ENCODE measurements around the gene HCN2. TPM values are rescaled to one million over a fixed set of nuclear protein-coding genes. Genes with fewer than 3 reads are reported as not detected.

HCN2 gene
- total and polyA plus RNA-seq, 9 of the 15 experiments (the other 6 are each of a cell fraction or from before 2014, with no cell fraction given) = 0.29 to 4.2 (median 0.82) TPM; not detected in 2

DNA sequence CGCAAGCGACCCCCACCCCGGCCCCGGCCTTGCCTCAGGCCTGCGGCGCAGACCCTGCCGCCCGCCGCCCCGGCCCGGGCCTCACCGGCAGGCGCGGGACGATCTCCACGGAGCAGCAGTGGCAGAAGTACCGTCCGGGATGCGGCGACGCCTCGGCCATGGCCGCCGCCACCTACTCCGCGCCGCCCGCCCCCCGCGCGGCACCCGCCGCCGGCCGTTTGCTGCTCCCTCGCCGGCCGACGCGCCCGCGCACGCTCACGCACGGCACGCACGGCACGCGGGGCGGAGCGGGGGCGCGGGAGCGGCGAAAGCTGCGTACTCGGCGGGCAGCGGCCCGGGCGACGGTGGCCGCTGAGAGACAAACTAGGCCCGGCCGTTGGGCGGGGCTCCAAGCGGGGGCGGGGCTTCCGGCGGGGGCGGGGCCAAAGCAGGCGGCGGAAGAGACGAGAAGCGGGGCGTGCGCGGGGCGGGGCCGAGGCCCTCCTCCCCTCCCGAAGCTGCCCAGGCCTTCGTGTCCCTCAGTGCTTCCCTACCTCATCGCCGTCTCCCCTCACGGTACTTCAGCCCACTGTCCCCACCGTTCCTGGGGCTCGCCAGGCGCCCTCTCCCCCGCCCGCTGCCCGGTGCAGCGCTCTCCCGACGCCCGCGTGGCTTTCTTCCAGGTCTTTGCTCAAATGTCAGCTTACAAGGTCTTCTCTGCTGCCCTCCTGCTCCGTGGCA is 73.4 kb downstream of the HCN2 start, which contains the start of gene RNF126 (continued):
- TF ChIP-seq, protein P1, sequence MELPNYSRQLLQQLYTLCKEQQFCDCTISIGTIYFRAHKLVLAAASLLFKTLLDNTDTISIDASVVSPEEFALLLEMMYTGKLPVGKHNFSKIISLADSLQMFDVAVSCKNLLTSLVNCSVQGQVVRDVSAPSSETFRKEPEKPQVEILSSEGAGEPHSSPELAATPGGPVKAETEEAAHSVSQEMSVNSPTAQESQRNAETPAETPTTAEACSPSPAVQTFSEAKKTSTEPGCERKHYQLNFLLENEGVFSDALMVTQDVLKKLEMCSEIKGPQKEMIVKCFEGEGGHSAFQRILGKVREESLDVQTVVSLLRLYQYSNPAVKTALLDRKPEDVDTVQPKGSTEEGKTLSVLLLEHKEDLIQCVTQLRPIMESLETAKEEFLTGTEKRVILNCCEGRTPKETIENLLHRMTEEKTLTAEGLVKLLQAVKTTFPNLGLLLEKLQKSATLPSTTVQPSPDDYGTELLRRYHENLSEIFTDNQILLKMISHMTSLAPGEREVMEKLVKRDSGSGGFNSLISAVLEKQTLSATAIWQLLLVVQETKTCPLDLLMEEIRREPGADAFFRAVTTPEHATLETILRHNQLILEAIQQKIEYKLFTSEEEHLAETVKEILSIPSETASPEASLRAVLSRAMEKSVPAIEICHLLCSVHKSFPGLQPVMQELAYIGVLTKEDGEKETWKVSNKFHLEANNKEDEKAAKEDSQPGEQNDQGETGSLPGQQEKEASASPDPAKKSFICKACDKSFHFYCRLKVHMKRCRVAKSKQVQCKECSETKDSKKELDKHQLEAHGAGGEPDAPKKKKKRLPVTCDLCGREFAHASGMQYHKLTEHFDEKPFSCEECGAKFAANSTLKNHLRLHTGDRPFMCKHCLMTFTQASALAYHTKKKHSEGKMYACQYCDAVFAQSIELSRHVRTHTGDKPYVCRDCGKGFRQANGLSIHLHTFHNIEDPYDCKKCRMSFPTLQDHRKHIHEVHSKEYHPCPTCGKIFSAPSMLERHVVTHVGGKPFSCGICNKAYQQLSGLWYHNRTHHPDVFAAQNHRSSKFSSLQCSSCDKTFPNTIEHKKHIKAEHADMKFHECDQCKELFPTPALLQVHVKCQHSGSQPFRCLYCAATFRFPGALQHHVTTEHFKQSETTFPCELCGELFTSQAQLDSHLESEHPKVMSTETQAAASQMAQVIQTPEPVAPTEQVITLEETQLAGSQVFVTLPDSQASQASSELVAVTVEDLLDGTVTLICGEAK (IDR thresholded peaks at IDR 0.05) = 0 out of 2 replicates have a peak, but pooled peaks have one; percentile 15
- TF ChIP-seq, protein P1 (CRISPR knock-in tag; IDR thresholded peaks at IDR 0.05) = no peak
- no peak for TF ChIP-seq ZNF184 (CRISPR knock-in tag; IDR thresholded peaks at IDR 0.05)
- TF ChIP-seq XRCC4 (IDR thresholded peaks at IDR 0.05; ENCODE audit: extremely low read depth, insufficient read depth, insufficient read length) = no peak
- no peak for TF ChIP-seq TFAM (CRISPR knock-in tag; conservative IDR thresholded peaks at IDR 0.05)
- no peak for TF ChIP-seq NFATC3 (IDR thresholded peaks at IDR 0.05)
- peak; percentile 81 to 82 for TF ChIP-seq NRF1 (conservative IDR thresholded peaks at IDR 0.05 in 1 of 2, IDR thresholded peaks at IDR 0.05 in 1 of 2)
- TF ChIP-seq, protein P2, sequence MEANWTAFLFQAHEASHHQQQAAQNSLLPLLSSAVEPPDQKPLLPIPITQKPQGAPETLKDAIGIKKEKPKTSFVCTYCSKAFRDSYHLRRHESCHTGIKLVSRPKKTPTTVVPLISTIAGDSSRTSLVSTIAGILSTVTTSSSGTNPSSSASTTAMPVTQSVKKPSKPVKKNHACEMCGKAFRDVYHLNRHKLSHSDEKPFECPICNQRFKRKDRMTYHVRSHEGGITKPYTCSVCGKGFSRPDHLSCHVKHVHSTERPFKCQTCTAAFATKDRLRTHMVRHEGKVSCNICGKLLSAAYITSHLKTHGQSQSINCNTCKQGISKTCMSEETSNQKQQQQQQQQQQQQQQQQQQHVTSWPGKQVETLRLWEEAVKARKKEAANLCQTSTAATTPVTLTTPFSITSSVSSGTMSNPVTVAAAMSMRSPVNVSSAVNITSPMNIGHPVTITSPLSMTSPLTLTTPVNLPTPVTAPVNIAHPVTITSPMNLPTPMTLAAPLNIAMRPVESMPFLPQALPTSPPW (CRISPR knock-in tag; IDR thresholded peaks at IDR 0.05) = peak; percentile 90
- TF ChIP-seq PHB2 (IDR thresholded peaks at IDR 0.05; ENCODE audit: low read depth) = no peak
- no peak for TF ChIP-seq COPS2 (conservative IDR thresholded peaks at IDR 0.05)
- peak; percentile 90 for TF ChIP-seq RBBP5 (IDR thresholded peaks at IDR 0.05; ENCODE audit: borderline replicate concordance, insufficient read depth, low read length, poor library complexity, severe bottlenecking)
- no peak for TF ChIP-seq MBD2 (IDR thresholded peaks at IDR 0.05; ENCODE audit: borderline replicate concordance, low read depth)
- TF ChIP-seq NCOR1 (IDR thresholded peaks at IDR 0.05) = no peak
- TF ChIP-seq, protein P3, sequence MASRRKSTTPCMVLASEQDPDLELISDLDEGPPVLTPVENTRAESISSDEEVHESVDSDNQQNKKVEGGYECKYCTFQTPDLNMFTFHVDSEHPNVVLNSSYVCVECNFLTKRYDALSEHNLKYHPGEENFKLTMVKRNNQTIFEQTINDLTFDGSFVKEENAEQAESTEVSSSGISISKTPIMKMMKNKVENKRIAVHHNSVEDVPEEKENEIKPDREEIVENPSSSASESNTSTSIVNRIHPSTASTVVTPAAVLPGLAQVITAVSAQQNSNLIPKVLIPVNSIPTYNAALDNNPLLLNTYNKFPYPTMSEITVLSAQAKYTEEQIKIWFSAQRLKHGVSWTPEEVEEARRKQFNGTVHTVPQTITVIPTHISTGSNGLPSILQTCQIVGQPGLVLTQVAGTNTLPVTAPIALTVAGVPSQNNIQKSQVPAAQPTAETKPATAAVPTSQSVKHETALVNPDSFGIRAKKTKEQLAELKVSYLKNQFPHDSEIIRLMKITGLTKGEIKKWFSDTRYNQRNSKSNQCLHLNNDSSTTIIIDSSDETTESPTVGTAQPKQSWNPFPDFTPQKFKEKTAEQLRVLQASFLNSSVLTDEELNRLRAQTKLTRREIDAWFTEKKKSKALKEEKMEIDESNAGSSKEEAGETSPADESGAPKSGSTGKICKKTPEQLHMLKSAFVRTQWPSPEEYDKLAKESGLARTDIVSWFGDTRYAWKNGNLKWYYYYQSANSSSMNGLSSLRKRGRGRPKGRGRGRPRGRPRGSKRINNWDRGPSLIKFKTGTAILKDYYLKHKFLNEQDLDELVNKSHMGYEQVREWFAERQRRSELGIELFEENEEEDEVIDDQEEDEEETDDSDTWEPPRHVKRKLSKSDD (conservative IDR thresholded peaks at IDR 0.05; ENCODE audit: low read length) = no peak
- no peak for TF ChIP-seq ZBTB8A (IDR thresholded peaks at IDR 0.05; ENCODE audit: partially characterized antibody)
